Chondrocyte (in vitro differentiated cells): ENCODE results near the gene ZDHHC14. TPM values are rescaled to one million over a fixed set of nuclear protein-coding genes. Genes with fewer than 3 reads are reported as not detected.
A peak's percentile ranks its signal among the peaks of the same experiment; 100 is the strongest.

ENCODE experiments used
- DNase-seq: peaks from one replicate; pipeline ENCODE4 v3.0.0; 2021; ENCODE audit warnings: mixed read lengths, low spot score
- H3K27ac Mint-ChIP-seq: one replicate; pipeline ENCODE4 v1.8.0; 2021; ENCODE audit warnings: mild to moderate bottlenecking, moderate library complexity, mixed read lengths; ENCODE audit not compliant: unreplicated experiment
- H3K27me3 Mint-ChIP-seq: 2 replicates; pipeline ENCODE4 v1.8.0; 2021; ENCODE audit warnings: low read depth, mixed read lengths
- H3K36me3 Mint-ChIP-seq: 2 replicates; pipeline ENCODE4 v1.8.0; 2021; ENCODE audit warnings: low read depth, mixed read lengths
- H3K4me1 Mint-ChIP-seq: 2 replicates; pipeline ENCODE4 v1.8.0; 2021; ENCODE audit warnings: low read depth, mild to moderate bottlenecking, mixed read lengths
- H3K4me3 Mint-ChIP-seq: one replicate; pipeline ENCODE4 v1.8.0; 2021; ENCODE audit warnings: mild to moderate bottlenecking, moderate library complexity, mixed read lengths; ENCODE audit not compliant: unreplicated experiment
- H3K9me3 Mint-ChIP-seq: 2 replicates; pipeline ENCODE4 v1.8.0; 2021; ENCODE audit warnings: low read depth, mixed read lengths
- CTCF ChIP-seq: fragments of 200-600 bp; sonication (generic); IDR thresholded peaks from 2 replicates; pipeline ENCODE4 v1.5.0; 2021; ENCODE audit warnings: antibody characterized with exemption, mild to moderate bottlenecking, moderate library complexity
- total RNA-seq: library from RNA; stranded (reverse); gene quantifications from 3 replicates; pipeline ENCODE4 v1.2.1, GENCODE V29; 2021

ZDHHC14 gene
- total RNA-seq, 1 donor from 2014 or later = 8.4 TPM

- Mint-ChIP-seq H3K4me3 (no peak overlapping the region), H3K36me3 (peaks cover 11% of the 10 kb centered on the region), H3K27ac (no peak overlapping the region), H3K27me3 (no peaks in the 10 kb centered on the region), H3K9me3 (peaks cover 16% of the 10 kb centered on the region), H3K4me1 (peaks cover 42% of the 10 kb centered on the region)
- no peak for TF ChIP-seq CTCF
- no peak for DNase-seq
Measured at GRCh38 chr6:157721830-157722229, 340.8 kb downstream of the ZDHHC14 start.

GRCh38 chr6:157723376-157723775 is 342.4 kb downstream of the ZDHHC14 start:
- DNase-seq = no peak
- peaks cover 11% of the 10 kb centered on the region for H3K36me3 Mint-ChIP-seq
- H3K4me1 Mint-ChIP-seq = peaks cover 33% of the 10 kb centered on the region
- H3K27me3 Mint-ChIP-seq = no peaks in the 10 kb centered on the region
- peaks cover 16% of the 10 kb centered on the region for H3K9me3 Mint-ChIP-seq
- H3K4me3 Mint-ChIP-seq = no peak overlapping the region
- H3K27ac Mint-ChIP-seq = no peak overlapping the region
- no peak for TF ChIP-seq CTCF

GRCh38 chr6:157724138-157724820 is 343.3 kb downstream of the ZDHHC14 start:
- no peak overlapping the region for H3K4me3 Mint-ChIP-seq
- DNase-seq = no peak
- peaks cover 16% of the 10 kb centered on the region for H3K9me3 Mint-ChIP-seq
- TF ChIP-seq CTCF = no peak
- peak overlapping the region; percentile 80 for H3K27ac Mint-ChIP-seq
- H3K36me3 Mint-ChIP-seq = peaks cover 11% of the 10 kb centered on the region
- H3K27me3 Mint-ChIP-seq = no peaks in the 10 kb centered on the region
- peaks cover 26% of the 10 kb centered on the region for H3K4me1 Mint-ChIP-seq

- no peaks in the 10 kb centered on the region for H3K27me3 Mint-ChIP-seq
- H3K27ac Mint-ChIP-seq = no peak overlapping the region
- H3K4me3 Mint-ChIP-seq = no peak overlapping the region
- peaks cover 16% of the 10 kb centered on the region for H3K9me3 Mint-ChIP-seq
- DNase-seq = no peak
- TF ChIP-seq CTCF = no peak
- peaks cover 21% of the 10 kb centered on the region for H3K4me1 Mint-ChIP-seq
- peaks cover 11% of the 10 kb centered on the region for H3K36me3 Mint-ChIP-seq
Measured at GRCh38 chr6:157724960-157725741, 344.2 kb downstream of the ZDHHC14 start.

- Mint-ChIP-seq H3K4me1 (peaks cover 21% of the 10 kb centered on the region), H3K27ac (no peak overlapping the region), H3K27me3 (no peaks in the 10 kb centered on the region), H3K4me3 (no peak overlapping the region), H3K36me3 (peaks cover 11% of the 10 kb centered on the region), H3K9me3 (peaks cover 16% of the 10 kb centered on the region)
- DNase-seq = no peak
- TF ChIP-seq CTCF = no peak
Measured at GRCh38 chr6:157725836-157726235, 344.8 kb downstream of the ZDHHC14 start.
